ENCODE results near the gene HEBP2. TPM values are rescaled to one million over a fixed set of nuclear protein-coding genes. Genes with fewer than 3 reads are reported as not detected.

The HEBP2 gene
- total and polyA plus RNA-seq, 2 of the 13 experiments (the other 11 are each of a cell fraction or from before 2014, with no cell fraction given), result 16.0 to 72.8 TPM

- TF ChIP-seq EEA1 (CRISPR knock-in tag; IDR thresholded peaks at IDR 0.05; ENCODE audit: borderline replicate concordance) (no peak; the same call in 1 of the 2 replicates), KAT7 (CRISPR knock-in tag; IDR thresholded peaks at IDR 0.05; ENCODE audit: borderline replicate concordance) (peak; percentile 92), ZBTB44 (CRISPR knock-in tag; IDR thresholded peaks at IDR 0.05) (peak; percentile 54), SMAD3 (CRISPR knock-in tag; IDR thresholded peaks at IDR 0.05) (peak; percentile 67; the same call in 1 of the 2 replicates), CCAR2 (optimal IDR thresholded peaks at IDR 0.05; ENCODE audit: low read depth, low read length) (no peak), ZNF670 (CRISPR knock-in tag; IDR thresholded peaks at IDR 0.05; ENCODE audit: borderline replicate concordance) (peak; percentile 80), TBP (CRISPR knock-in tag; IDR thresholded peaks at IDR 0.05) (0 out of 2 replicates have a peak, but pooled peaks have one; percentile 84), ZKSCAN8 (CRISPR knock-in tag; IDR thresholded peaks at IDR 0.05; ENCODE audit: borderline replicate concordance) (peak; percentile 45; the same call in 1 of the 2 replicates), CENPT (CRISPR knock-in tag; IDR thresholded peaks at IDR 0.05; ENCODE audit: low read depth) (0 out of 2 replicates have a peak, but pooled peaks have one; percentile 55), NR2F2 (IDR thresholded peaks at IDR 0.05; ENCODE audit: borderline replicate concordance, low read depth) (0 out of 2 replicates have a peak, but pooled peaks have one; percentile 20), SRF (IDR thresholded peaks at IDR 0.05; ENCODE audit: low read depth, low read length) (no peak), ZSCAN21 (CRISPR knock-in tag; IDR thresholded peaks at IDR 0.05; ENCODE audit: borderline replicate concordance) (peak; percentile 94), ZUFSP (CRISPR knock-in tag; IDR thresholded peaks at IDR 0.05; ENCODE audit: borderline replicate concordance) (no peak), CSRNP1 (CRISPR knock-in tag; IDR thresholded peaks at IDR 0.05) (peak; percentile 95), HNRNPLL (IDR thresholded peaks at IDR 0.05; ENCODE audit: low read depth, low read length, poor library complexity, severe bottlenecking) (peak; percentile 83), NONO (IDR thresholded peaks at IDR 0.05) (no peak), NONO (CRISPR knock-in tag; conservative IDR thresholded peaks at IDR 0.05) (peak; percentile 95), CHD2 (IDR thresholded peaks at IDR 0.05; ENCODE audit: low read depth, low read length) (no peak; the same call in 1 of the 2 replicates), MED8 (CRISPR knock-in tag; IDR thresholded peaks at IDR 0.05; ENCODE audit: insufficient replicate concordance) (peak; percentile 87), ZNF326 (CRISPR knock-in tag; IDR thresholded peaks at IDR 0.05; ENCODE audit: borderline replicate concordance) (no peak), ZNF597 (CRISPR knock-in tag; IDR thresholded peaks at IDR 0.05) (no peak), NPAS2 (CRISPR knock-in tag; IDR thresholded peaks at IDR 0.05; ENCODE audit: borderline replicate concordance) (no peak), ZNF557 (CRISPR knock-in tag; IDR thresholded peaks at IDR 0.05) (0 out of 2 replicates have a peak, but pooled peaks have one; percentile 46)
These were observed at the start of gene HEBP2 (continued) for GRCh38 chr6:138403801-138404665.
